ENCODE data around the gene TIMMDC1. TPM values are rescaled to one million over a fixed set of nuclear protein-coding genes. Genes with fewer than 3 reads are reported as not detected.

TIMMDC1 gene
- total RNA-seq, 2 donors from 2014 or later: 79.9 to 108 TPM

- Histone ChIP-seq H3K9me3 (no peaks in the 10 kb centered on the region), H3K27me3 (no peaks in the 10 kb centered on the region), H3K4me3 (peak overlapping the region; percentile 11 to 72), H3K36me3 (peaks cover 37% of the 10 kb centered on the region), H3K27ac (peak overlapping the region in 1 of 2 donors; percentile 97), H3K4me1 (peaks cover 0 to 29% of the 10 kb centered on the region in 2 donors)
- no peak for DNase-seq (ENCODE audit: low spot score)
- TF ChIP-seq CTCF (IDR thresholded peaks at IDR 0.05): no peak
These were observed 2.6 kb downstream of the TIMMDC1 start for GRCh38 chr3:119500901-119501300.

GRCh38 chr3:119506631-119507030 lies 8.3 kb downstream of the TIMMDC1 start:
- Histone ChIP-seq H3K27ac (no peak overlapping the region), H3K36me3 (peaks cover 86% of the 10 kb centered on the region)

GRCh38 chr3:119507404-119507803 lies 9.1 kb downstream of the TIMMDC1 start:
- H3K27ac ChIP-seq: no peak overlapping the region
- H3K36me3 ChIP-seq: peaks cover 83% of the 10 kb centered on the region
- TF ChIP-seq CTCF (IDR thresholded peaks at IDR 0.05): no peak

More at GRCh38 chr3:119506631-119507030, 8.3 kb downstream of the TIMMDC1 start:
- no peak for DNase-seq (ENCODE audit: low spot score)
- no peaks in the 10 kb centered on the region for H3K27me3 ChIP-seq
- no peak for TF ChIP-seq CTCF (IDR thresholded peaks at IDR 0.05)
- H3K9me3 ChIP-seq: no peaks in the 10 kb centered on the region
- H3K4me3 ChIP-seq: no peak overlapping the region
- no peaks in the 10 kb centered on the region for H3K4me1 ChIP-seq

DNA sequence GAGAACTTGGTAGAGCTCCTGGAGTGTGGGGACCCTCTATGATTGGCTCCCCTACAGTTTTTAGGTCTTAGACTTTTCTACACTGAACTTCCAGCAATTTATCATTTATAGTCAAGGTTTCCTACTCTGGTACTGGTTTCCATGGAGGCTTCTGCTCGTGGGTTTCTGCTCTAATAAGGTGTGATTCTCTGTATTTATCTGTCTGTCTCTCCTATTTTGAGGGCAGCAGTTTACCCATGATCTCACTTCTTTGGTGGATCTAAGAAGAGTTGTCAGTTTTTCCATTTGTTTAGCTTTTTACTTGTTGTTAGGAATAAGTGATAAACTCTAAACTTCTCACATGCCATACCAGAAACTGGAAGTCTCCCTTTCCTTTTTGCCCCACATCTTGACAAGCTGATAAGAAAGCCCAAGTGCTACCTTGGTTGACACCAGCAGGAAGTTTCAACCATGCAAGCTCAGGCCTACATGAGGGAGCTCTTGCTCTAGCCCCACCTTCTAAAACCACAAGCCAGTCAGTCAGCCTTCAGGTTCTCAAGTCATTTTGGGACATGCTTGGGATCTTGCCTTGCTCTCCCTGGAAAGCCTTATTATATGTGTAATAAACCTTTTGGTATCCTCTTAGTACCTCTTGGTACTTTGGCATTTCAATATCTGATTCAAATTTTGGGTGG lies 10.0 kb downstream of the TIMMDC1 start:
- no peak for TF ChIP-seq CTCF (IDR thresholded peaks at IDR 0.05)
- no peak overlapping the region for H3K27ac ChIP-seq
- no peak overlapping the region for H3K4me3 ChIP-seq
- no peaks in the 10 kb centered on the region for H3K27me3 ChIP-seq
- no peak for DNase-seq (ENCODE audit: low spot score)
- no peaks in the 10 kb centered on the region for H3K4me1 ChIP-seq
- no peaks in the 10 kb centered on the region for H3K9me3 ChIP-seq
- H3K36me3 ChIP-seq: peaks cover 74% of the 10 kb centered on the region

More at GRCh38 chr3:119507404-119507803, 9.1 kb downstream of the TIMMDC1 start:
- no peak for DNase-seq (ENCODE audit: low spot score)
- H3K9me3 ChIP-seq: no peaks in the 10 kb centered on the region
- no peaks in the 10 kb centered on the region for H3K4me1 ChIP-seq
- H3K4me3 ChIP-seq: no peak overlapping the region
- H3K27me3 ChIP-seq: no peaks in the 10 kb centered on the region

DNA sequence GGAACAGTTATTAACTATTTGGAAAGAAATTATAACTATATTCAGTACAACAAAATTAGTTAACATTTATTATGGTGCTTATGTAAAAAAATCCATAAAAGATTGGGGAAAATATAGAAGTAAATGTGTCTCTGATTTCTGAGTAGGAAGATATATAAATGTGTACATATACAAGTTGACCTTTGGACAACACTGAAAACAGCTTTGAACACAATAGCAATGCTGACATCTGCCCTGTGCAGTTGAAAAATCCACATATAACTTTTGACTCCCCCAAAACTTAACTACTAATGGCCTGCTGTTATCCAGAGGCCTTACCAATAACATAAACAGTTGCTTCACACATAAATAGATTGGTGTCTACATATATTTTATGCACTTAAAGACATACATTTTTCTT lies 12.3 kb downstream of the TIMMDC1 start:
- no peaks in the 10 kb centered on the region for H3K4me1 ChIP-seq
- H3K9me3 ChIP-seq: no peaks in the 10 kb centered on the region
- H3K27ac ChIP-seq: no peak overlapping the region
- H3K27me3 ChIP-seq: no peaks in the 10 kb centered on the region
- H3K36me3 ChIP-seq: peaks cover 73% of the 10 kb centered on the region
- no peak overlapping the region for H3K4me3 ChIP-seq
- TF ChIP-seq CTCF (IDR thresholded peaks at IDR 0.05): no peak
- DNase-seq (ENCODE audit: low spot score): no peak

GRCh38 chr3:119514637-119515036 lies 16.3 kb downstream of the TIMMDC1 start:
- Histone ChIP-seq H3K4me1 (peaks cover 0 to 9% of the 10 kb centered on the region in 2 donors), H3K4me3 (no peak overlapping the region), H3K9me3 (no peaks in the 10 kb centered on the region), H3K27me3 (no peaks in the 10 kb centered on the region), H3K27ac (peak overlapping the region in 1 of 2 donors; percentile 87), H3K36me3 (peaks cover 74% of the 10 kb centered on the region)
- DNase-seq (ENCODE audit: low spot score): no peak
- TF ChIP-seq CTCF (IDR thresholded peaks at IDR 0.05): no peak

Data from right atrium auricular region (tissue), 2 donors.